Stimulated activated CD8-positive, alpha-beta memory T cell treated with anti-CD3 and anti-CD28 coated beads, Interleukin-7, amount 100 ng/mL, for 4 hours (primary cell): Measurements from ENCODE around the gene UBQLN4.
"Not testable (repeated sequence)": the region's sequence is repeated elsewhere in the genome, so short reads cannot be mapped to it uniquely, and the experiment has no call there.

ENCODE experiments used
- DNase-seq, 2 donors: peaks; one replicate each; pipeline ENCODE4 v3.0.0-alpha.2; 2020; ENCODE audit warnings: low read depth in 2 of 2

Gene UBQLN4

DNA sequence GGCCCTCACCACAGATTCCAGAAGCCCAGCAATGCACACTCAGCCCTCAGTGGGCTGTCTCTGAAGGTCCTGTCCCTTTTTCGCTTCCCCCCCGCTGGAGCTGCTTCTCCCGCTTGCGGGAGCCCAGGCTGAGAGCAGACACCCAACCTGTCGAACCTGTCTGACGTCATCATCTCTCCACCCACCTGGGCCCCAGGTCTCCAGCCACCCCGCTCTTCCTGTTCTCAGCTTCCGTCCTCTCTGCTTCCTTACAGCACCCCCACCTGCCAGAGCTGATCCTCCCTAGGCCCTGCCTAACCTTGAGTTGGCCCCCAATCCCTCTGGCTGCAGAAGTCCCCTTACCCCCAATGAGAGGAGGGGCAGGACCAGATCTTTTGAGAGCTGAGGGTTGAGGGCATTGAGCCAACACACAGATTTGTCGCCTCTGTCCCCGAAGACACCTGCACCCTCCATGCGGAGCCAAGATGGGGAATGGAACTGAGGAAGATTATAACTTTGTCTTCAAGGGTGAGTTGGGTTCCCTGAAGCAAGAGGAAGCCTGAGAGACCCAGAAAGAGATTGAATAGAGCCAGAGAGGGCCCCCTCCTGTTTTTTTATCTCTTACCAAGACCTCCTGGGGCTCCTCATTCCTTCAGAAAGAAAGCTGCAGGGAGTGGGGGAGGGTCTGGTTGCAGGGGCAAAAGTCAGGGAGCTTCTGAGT, 7.5 kb upstream of the UBQLN4 start, which contains the start of gene RAB25:
Gene RAB25, plus strand, starts transcription at position 224 of the 700 bp plus-strand sequence. Its CDS starts 241 bp downstream, at position 465.
- no peak for DNase-seq

DNA sequence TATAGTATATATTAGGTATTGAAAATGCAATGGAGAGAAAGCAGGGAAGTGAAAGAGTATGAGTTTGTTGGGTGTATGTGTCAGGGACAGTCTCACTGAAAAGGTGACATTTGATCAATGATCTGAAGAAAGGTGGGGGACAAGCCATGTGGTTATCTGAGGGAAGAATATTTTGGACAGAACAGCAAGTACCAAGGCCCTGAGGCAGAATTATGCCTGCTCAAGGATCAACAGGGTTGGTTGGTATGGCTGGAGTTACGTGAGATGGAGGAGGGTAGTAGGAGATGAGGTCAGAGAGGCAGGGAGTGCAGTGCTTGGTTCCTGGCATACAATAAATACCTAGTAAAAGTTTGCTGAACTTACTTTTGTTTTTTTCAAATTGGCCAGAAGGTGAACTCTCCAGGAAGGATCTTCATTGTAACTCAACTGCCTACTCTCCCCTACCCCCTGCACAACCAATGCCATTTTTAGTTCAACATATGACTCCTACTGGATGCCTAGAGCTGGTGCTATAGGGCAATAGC, 2.8 kb upstream of the UBQLN4 start:
- DNase-seq, result no peak

DNA sequence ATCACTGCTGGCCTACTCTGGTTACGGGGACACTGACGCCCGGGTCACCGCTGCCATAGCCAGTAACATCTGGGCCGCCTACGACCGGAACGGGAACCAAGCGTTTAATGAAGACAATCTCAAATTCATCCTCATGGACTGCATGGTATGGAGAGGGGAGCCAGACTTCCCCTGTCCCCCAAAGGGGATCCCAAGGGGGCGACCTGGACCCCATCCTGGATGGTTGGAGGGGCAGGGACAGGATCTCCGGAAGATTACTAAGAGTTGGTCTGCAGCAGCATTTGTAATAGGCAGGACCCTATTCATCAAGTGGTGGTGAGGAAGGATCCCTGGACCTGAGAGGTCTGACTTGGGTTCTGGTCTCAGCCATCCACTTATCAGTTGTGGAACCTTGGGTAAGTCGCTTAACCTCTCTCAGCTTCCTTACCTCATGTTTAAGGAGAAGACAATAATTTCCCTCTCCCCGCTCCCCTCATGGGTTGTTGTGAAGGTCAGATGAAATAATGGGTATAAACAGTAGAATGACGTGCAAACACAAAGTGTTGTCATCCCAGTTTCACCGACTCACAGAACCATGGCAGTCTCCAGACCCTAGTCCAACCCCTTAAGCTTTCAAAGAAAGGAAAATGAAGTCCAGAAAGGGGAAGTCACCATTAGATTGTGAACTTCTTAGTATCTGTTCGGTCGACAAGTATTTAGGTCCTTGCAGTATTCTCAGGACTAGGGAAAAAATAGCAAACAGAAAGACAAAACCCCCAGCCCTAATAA, 1.9 kb upstream of the UBQLN4 start:
- no peak for DNase-seq

DNA sequence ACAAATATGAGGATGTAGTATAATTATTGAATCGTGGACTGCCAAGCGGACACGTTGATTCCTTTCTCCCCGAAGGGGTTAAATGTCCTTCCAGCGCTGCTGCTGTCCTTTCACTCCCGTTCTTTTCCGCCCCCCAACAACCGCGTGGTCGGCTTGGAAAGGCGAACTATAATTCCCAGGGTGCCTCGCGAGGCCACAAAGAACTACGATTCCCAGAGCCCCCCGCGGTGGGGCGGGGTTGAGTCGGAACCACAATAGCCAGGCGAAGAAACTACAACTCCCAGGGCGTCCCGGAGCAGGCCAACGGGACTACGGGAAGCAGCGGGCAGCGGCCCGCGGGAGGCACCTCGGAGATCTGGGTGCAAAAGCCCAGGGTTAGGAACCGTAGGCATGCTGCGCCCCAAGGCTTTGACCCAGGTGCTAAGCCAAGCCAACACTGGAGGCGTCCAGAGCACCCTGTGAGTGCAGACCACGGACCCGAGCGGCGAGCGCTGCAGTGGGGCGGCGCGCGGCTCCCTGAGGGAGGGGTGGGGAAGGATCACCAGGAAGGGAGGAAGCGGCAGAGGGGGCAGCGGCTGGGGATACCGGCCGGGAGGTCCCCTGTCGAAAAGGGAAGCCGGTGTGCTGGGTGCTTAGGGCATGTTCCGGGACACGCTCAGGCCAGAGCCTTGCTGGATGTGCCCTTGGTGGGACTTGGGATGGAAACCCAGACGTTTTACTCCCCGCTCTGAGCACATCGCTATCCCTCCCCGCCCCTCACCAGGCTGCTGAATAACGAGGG, 1.1 kb upstream of the UBQLN4 start, which contains the start of gene LAMTOR2:
Gene LAMTOR2, plus strand, starts transcription at position 283 of the 781 bp plus-strand sequence. Its CDS starts 108 bp downstream, at position 391.
- peak; percentile 93 to 94 for DNase-seq

DNA sequence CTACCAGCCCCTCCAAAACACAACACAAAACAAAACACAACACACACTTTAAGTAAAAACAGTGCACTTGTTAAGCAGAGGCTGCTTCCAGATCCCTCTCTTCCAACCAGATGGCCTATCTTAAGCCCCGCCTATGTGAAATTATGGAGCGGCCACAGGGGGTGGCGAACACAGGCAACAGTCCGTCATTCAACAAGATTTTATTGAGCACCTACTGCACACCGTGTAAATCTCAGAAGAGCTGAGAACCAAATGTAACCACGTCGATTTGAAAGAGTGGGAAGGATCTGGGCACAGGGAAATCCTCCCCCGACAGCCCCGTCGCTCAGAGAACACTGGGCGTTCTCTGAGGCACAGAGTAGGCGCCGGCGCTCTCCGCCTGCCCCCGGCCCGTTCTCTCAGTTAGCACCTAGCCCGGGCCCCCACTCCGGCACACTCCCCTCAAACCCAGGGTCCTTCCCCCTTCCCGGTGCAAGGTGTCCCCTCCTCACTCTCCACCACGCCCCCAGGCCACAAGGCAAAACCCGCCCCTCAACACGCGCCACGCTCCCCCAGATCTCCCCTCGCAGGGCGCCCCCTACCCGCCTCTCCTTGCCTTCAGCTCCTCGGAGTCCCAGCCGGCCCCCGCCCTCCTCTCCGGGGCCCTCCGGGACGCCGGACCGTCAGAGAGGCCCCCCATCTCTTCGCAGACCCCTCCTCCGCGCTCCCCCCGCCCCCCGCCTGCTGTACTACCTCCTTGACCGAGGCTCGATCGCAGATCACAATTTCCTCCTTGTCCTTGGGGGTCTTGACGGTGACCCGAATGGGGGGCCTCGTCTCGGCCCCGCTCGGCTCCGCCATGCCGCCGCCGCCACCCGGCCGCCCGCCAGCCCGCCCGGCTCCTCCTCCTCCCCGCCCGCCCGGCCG, 483 bp downstream of the UBQLN4 start:
- DNase-seq, result peak; percentile 43 to 65

DNA sequence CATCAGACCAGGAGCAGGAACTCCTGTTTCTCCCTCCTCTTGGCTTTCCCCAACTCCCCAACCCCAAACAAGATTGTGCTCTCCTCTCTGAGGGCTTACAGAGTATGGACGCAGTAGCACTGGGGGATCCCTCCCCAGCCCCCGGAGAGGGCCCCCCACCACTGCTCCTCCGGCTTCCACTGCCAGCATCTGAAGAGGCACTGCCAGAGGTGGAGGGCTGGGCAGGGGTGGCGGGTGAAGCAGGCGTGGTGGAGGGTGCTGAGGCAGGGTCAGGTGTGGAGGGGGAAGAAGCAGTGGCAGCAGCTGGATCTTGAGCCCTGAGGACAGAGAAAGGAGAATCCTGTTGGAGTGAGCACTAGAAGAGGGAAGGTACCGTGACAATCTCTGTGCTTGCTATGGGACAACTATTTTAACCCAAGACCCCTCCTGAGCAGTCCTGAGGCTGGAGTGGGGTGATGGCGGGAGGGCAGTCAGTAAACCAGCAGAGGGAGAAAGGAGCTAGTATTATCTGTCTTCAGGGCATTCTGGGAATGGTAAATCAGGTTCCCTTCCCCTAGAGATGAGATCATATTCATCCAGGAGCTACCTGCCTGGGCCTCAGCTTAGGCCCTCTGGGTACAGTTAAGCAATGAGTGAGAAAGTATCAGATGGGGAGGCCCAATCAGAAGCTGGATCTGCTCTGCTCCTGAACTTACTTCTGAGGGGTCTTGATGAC, 2.4 kb downstream of the UBQLN4 start:
- no peak for DNase-seq

DNA sequence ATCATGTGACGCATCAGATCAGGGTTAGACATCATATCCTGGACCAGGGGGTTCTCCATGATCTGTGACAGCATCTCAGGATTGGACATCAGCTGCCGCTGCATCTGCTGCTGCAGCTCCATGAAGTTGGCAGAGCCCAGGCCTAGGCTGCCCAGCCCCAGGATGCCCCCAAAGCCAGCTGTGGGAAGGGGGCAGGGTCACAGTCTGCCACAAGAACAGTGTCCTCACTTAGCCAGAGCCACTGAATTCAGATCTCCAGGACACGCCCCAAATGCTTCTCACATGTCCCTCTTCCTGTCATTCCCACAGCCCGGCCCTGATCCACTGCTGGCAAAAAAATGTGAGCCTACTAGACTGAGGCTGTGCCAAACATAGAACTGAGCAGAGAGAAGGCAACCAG, 3.2 kb downstream of the UBQLN4 start:
- no peak for DNase-seq

DNA sequence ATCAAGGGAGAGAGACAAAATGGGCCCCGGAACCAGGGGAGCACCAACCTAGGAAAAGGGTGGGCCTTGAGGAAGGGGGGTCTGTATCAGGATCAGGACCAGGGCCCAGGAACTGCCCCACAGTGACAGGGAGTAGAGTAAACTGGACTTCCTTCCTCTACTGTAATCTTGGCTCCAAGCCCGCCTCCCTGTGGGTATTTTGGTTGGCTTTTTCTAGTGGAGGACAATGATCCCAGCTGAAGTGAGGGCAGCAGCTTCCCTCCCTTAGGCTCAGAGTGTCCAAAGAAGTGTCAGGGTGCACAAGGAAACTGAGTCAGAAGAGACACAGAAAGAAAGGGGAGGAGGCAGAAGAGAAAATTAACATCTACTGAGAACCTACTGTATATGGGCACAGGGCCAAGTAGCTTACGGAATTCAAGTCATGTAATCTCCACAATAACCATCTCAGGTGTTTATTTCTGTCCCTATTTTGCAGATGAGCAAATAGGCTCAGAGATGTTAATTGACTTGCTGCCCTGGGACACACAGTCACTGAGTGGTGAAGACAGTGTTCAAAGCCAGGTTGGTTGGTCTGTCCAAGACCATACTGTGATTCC, 4.8 kb downstream of the UBQLN4 start:
- DNase-seq, result no peak

DNA sequence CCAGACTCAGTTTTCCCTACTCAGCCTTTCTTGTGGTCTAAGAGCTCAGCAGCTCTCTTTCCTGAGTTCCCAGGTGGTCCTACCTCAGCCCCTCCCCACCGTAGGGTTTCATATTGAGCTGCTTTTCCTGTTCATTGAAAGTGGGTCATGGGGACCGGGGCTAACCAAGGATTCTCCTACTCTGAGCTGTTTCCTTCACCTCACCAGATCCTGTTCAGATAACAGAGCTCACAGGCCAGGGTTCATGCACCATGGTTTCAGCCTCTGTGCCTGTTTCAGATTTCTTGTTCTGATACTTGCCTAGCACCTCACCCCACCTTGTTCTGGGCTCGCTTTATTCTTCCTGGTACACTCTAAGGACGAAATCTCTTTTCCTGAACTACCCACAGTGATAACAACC, 8.5 kb downstream of the UBQLN4 start:
- DNase-seq, result no peak

DNA sequence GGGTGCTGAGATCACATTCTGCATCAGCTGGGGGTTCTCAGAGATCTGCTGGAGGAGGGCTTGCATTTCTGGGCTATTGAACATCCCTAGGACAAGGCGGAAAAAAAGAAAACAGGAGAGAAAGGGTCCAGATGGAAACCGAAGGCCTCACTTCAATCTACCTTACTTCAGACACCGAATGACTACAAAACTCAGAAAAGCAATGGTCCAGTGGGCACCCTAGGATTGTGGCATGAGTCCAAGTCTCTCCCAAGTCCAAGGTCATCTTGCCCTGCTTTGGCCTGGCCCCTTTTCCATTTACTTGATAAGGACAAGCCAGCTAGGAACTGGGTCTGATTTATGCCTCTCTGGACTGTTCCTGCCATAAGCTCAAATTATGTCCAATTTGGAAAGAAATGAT, 10.8 kb downstream of the UBQLN4 start:
- no peak for DNase-seq

DNA sequence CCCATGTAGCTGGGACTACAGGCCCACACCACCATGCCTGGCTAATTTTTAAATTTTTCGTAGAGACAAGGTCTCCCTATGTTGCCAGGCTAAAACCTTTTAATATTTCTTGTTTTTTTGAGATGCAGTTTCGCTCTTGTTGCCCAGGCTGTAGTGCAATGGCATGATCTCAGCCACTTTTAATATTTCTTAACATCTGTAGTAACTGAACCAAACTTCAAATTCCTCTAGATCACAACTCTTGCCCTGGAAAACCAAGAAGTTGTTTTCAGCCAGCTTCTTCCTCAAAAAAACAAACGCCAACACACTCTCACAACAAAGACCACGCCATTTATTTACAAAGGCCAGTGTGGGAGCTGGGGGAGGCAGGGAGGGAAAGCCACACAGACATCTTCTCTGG, 18.6 kb downstream of the UBQLN4 start:
- DNase-seq, result not testable (repeated sequence)

DNA sequence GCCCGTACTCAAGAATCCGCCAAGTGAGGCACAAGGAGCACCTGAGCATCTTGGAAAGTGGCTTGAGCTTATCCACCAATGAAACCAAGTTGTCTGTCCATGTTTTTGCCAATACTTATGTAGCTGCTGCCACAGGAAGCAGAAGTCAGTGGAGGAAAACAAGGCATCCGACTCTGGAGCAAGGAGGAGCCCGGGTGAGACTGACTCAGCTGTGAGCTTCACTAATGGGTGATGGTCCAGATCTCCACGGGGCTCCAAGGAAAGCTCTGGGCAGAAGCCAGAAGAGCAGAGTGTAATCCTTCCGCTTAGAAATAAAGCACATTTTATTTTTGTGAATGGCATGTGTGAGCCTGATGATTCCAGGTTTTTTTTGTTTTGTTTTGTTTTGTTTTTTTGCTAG, 20.6 kb downstream of the UBQLN4 start:
- DNase-seq, result no peak

DNA sequence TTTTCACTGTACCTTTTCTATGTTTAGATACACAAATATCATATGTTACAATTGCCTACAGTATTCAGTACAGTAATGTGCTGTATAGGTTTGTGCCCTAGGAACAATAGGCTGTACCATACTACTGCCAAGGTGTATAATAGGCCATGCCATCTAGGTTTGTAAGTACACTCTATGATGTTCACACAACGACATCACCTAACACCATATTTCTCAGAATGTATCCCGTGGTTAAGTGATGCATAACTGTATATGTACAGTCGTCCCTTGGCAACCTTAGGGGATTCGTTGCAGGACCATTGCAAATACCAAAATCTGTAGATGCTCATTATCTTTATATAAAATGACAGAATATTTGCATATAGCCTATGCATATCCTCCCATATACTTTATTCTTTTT, 27.0 kb downstream of the UBQLN4 start:
- no peak for DNase-seq

DNA sequence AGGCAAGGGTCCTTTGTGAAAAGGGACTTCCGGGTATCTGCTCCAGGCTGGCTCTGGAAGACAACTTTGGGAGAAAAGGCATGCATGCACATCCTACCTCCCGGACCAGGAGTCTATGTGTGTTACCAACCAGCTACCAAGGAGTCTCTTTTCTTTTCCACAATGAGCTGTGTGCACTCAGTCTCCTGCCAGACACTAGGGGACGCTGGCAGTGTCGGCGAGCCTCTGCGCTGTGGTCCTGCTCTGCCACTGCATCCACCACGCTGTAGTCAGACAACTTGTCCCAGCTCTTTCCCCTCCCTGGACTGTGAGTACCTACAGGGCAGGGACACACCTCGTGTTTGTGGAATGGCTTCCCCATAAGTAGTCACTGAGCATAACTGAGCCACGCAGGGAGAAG, 27.7 kb downstream of the UBQLN4 start:
- no peak for DNase-seq

DNA sequence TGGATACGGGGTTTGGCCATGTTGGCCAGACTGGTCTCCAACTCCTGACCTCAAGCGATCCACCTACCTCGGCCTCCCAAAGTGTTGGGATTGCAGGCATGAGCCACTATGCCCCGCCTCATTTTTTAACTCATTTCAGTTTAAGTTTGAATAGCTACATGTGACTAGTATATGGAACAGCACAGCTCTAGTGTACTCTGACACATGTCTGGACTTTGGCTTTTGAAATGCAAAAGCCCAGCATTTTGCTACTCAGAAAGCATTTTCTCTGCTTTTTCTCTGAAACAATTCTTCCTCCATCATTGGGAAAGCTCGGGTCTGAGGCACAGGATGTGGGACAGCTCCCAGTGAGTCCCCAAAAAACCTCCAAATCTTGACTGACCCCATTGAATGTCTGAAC, 28.8 kb downstream of the UBQLN4 start:
- no peak for DNase-seq

DNA sequence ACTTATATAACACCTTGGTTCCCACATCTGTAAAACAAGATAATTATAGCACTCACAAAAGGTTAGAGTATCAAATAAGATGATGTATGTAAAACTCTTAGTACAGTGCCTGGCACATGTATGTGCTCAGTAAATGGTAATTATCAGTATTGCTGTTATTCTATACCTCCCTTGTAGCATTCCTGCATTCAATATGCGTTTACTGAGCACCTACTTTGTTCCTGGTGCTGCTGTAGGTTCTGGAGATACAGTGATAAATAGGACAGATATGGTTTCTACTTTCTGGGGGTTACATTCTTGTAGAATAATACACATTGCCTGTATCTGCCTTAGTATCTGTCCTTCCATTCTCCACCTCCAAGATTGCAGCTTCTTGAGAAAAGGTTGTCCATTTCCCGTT, 31.6 kb downstream of the UBQLN4 start:
- DNase-seq, result no peak

DNA sequence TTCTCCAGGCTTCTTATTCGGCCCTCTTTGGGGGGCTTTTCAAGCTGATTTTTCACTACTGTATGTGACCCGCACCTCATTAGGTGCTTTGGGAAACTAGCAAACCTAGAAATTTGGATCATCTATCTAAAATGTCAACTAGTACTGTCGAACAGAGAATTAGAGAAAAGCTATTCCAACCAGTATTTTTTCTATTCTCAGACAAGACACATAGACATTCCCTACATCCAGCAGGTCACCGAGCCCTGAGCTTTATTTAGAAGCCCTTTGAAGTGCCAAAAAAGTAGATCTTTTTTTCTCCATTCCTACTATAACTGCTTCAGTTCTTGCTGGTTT, 32.5 kb downstream of the UBQLN4 start:
- no peak for DNase-seq

DNA sequence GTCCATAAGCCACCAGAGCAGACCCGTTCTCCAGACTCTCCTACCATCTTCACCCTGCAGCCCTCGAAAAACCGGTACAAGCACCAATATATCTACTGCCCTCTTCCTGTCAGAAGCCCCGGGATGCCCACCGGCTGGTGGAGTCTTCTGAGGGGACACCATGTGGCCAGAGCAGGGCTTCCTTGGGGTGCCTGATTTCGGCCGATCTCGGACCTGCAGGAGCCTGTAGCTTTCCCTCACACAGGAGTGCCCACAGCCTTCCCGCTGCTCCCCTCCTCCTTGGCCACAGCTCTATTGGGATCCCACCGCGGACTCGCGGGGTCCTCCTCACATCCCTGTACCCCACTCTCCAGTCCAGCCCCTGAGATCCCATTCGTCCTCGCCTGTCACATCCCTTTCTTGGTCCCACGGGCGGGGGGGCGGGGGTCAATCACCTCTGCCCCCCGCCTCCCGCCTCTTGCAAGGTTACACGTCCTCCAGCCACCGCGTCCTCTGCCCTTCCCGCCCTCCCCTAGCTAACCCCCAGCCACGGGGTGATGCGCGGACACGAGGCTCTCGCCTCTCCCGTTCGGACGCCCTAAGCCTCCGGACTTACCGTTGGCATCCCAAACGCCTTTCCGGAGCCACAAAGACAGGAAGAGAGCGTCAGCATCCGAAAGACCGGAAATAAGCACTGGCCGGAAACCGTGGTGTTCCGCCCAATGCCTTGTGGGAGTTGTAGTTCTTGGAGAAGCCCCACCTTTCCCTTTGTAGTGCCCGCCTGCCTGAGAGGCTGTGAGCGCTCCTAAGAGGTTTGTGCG, 33.1 kb downstream of the UBQLN4 start, which contains the start of gene SSR2:
Gene SSR2, minus strand, starts transcription at position 659 of the 800 bp plus-strand sequence. CDS start 784 bp downstream, outside the sequence.
- DNase-seq, result peak; percentile 72 to 74

DNA sequence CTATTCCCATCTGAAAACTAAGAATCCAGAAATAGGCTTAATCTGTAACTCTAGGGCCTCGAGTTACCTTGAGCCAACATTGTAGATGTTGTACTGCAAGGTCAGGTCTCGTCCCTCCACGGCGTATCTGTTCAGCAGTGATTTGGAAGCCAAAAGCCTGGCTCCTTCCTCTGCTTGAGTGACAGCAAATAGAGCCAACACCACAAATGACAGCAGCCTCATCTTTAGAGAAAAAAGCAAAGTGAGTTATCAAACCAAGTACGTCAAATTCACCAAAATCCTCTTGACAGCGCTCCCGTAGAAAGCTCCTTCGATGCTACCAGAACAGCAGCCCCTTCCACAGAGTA, 33.7 kb downstream of the UBQLN4 start:
- no peak for DNase-seq
